HTR-8/SVneo (cell line): ENCODE data around the gene SEMA3B.
"Not testable (repeated sequence)": the region's sequence is repeated elsewhere in the genome, so short reads cannot be mapped to it uniquely, and the experiment has no call there.

Experiments used
- DNase-seq: peaks from one replicate; pipeline ENCODE4 v3.0.0; 2011; ENCODE audit warnings: low spot score, mixed read lengths; ENCODE audit not compliant: insufficient read length
- FAIRE-seq: peaks from 2 replicates; lab custom pipeline; 2011; peaks lifted over from hg19 to GRCh38; lab: Jason Lieb, UNC

SEMA3B gene

GRCh38 chr3:50237133-50237651 lies 31.8 kb upstream of the SEMA3B start:
- FAIRE-seq, result peak; percentile 44
- no peak for DNase-seq

- DNase-seq, result peak; percentile 81
- peak; percentile 99 for FAIRE-seq
Observed at GRCh38 chr3:50237754-50238548, 31.0 kb upstream of the SEMA3B start.

- DNase-seq, result no peak
- no peak for FAIRE-seq
Observed at GRCh38 chr3:50238549-50239026, 30.4 kb upstream of the SEMA3B start.

GRCh38 chr3:50239649-50240048 lies 29.3 kb upstream of the SEMA3B start:
- DNase-seq (no peak), FAIRE-seq (no peak)

- DNase-seq (no peak), FAIRE-seq (no peak)
Observed at GRCh38 chr3:50241163-50241562, 27.8 kb upstream of the SEMA3B start.

GRCh38 chr3:50241713-50242380 lies 27.1 kb upstream of the SEMA3B start:
- DNase-seq (no peak), FAIRE-seq (no peak)

- DNase-seq (no peak), FAIRE-seq (no peak)
Observed at GRCh38 chr3:50242381-50242770, 26.6 kb upstream of the SEMA3B start.

GRCh38 chr3:50242851-50243542 lies 25.9 kb upstream of the SEMA3B start:
- FAIRE-seq (no peak), DNase-seq (no peak)

GRCh38 chr3:50243543-50243895 lies 25.4 kb upstream of the SEMA3B start:
- no peak for DNase-seq
- no peak for FAIRE-seq

GRCh38 chr3:50244813-50245212 lies 24.1 kb upstream of the SEMA3B start:
- FAIRE-seq, DNase-seq: not testable (repeated sequence)

GRCh38 chr3:50245251-50245745 lies 23.6 kb upstream of the SEMA3B start:
- DNase-seq, result no peak
- FAIRE-seq, result no peak

GRCh38 chr3:50245831-50246516 lies 23.0 kb upstream of the SEMA3B start:
- FAIRE-seq (peak; percentile 60), DNase-seq (peak; percentile 82)

- DNase-seq, result peak; percentile 69
Observed at GRCh38 chr3:50246517-50246954, 22.4 kb upstream of the SEMA3B start.

GRCh38 chr3:50248387-50248786 lies 20.6 kb upstream of the SEMA3B start:
- no peak for FAIRE-seq

More at GRCh38 chr3:50246517-50246954, 22.4 kb upstream of the SEMA3B start:
- peak; percentile 75 for FAIRE-seq

GRCh38 chr3:50249457-50249856 lies 19.5 kb upstream of the SEMA3B start:
- no peak for DNase-seq
- no peak for FAIRE-seq

More at GRCh38 chr3:50248387-50248786, 20.6 kb upstream of the SEMA3B start:
- DNase-seq, result no peak

- no peak for FAIRE-seq
Observed at GRCh38 chr3:50250514-50250913, 18.4 kb upstream of the SEMA3B start.

GRCh38 chr3:50251220-50251619 lies 17.7 kb upstream of the SEMA3B start:
- DNase-seq (no peak), FAIRE-seq (no peak)

More at GRCh38 chr3:50250514-50250913, 18.4 kb upstream of the SEMA3B start:
- no peak for DNase-seq

GRCh38 chr3:50254577-50255250 lies 14.2 kb upstream of the SEMA3B start:
- FAIRE-seq (no peak), DNase-seq (no peak)

- FAIRE-seq, result no peak
- no peak for DNase-seq
Observed at GRCh38 chr3:50255251-50255615, 13.7 kb upstream of the SEMA3B start.
